GM19043 (cell line): ENCODE results near the gene KIAA0825.
"Not testable (repeated sequence)": the region's sequence is repeated elsewhere in the genome, so short reads cannot be mapped to it uniquely, and the experiment has no call there.

Experiments
- ATAC-seq: cut with Tn5 transposase; IDR thresholded peaks from one replicate; pipeline ENCODE4 v1.9.1; 2021; ENCODE audit warnings: low read depth; ENCODE audit not compliant: unreplicated experiment

The KIAA0825 gene

GRCh38 chr5:94389515-94389899 is 228.9 kb downstream of the KIAA0825 start:
- ATAC-seq = no peak

- no peak for ATAC-seq
These were observed 229.5 kb downstream of the KIAA0825 start for GRCh38 chr5:94388773-94389514.

- no peak for ATAC-seq
These were observed 232.6 kb downstream of the KIAA0825 start for GRCh38 chr5:94385767-94386166.

- no peak for ATAC-seq
These were observed 240.3 kb downstream of the KIAA0825 start for GRCh38 chr5:94378062-94378461.

GRCh38 chr5:94376672-94377345 is 241.6 kb downstream of the KIAA0825 start:
- no peak for ATAC-seq

- no peak for ATAC-seq
These were observed 242.6 kb downstream of the KIAA0825 start for GRCh38 chr5:94375801-94376200.

GRCh38 chr5:94374336-94374735 is 244.1 kb downstream of the KIAA0825 start:
- no peak for ATAC-seq

GRCh38 chr5:94367900-94368299 is 250.5 kb downstream of the KIAA0825 start:
- ATAC-seq = no peak

- ATAC-seq = no peak
These were observed 251.6 kb downstream of the KIAA0825 start for GRCh38 chr5:94366811-94367210.

- no peak for ATAC-seq
These were observed 255.5 kb downstream of the KIAA0825 start for GRCh38 chr5:94362857-94363256.

GRCh38 chr5:94361832-94362796 is 256.3 kb downstream of the KIAA0825 start:
- ATAC-seq = no peak

GRCh38 chr5:94361161-94361560 is 257.2 kb downstream of the KIAA0825 start:
- no peak for ATAC-seq

GRCh38 chr5:94360382-94361130 is 257.8 kb downstream of the KIAA0825 start:
- ATAC-seq = no peak

- ATAC-seq = no peak
These were observed 258.5 kb downstream of the KIAA0825 start for GRCh38 chr5:94359880-94360279.

GRCh38 chr5:94355811-94356210 is 262.6 kb downstream of the KIAA0825 start:
- ATAC-seq = no peak

- not testable (repeated sequence) for ATAC-seq
These were observed 263.4 kb downstream of the KIAA0825 start for GRCh38 chr5:94354837-94355485.

GRCh38 chr5:94353605-94354004 is 264.8 kb downstream of the KIAA0825 start:
- ATAC-seq = no peak

- no peak for ATAC-seq
These were observed 271.3 kb downstream of the KIAA0825 start for GRCh38 chr5:94347130-94347529.

GRCh38 chr5:94345257-94345656 is 273.1 kb downstream of the KIAA0825 start:
- no peak for ATAC-seq

GRCh38 chr5:94337617-94338016 is 280.8 kb downstream of the KIAA0825 start:
- no peak for ATAC-seq
